BLaER1 treated with 17β-estradiol and CSF1 and Interleukin-3, amounts not matched to agents 10 nM and 100 nM (cell line): ENCODE results near the gene MAP1A.

Experiments used
- H3K27ac ChIP-seq, 11 experiments: shearing (Covaris generic); formaldehyde crosslinking; 2 replicates each; pipeline ENCODE4 v1.8.1; 2022
- H3K27me3 ChIP-seq, 11 experiments: shearing (Covaris generic); formaldehyde crosslinking; 2 replicates each; pipeline ENCODE4 v1.8.1; 2022
- H3K36me3 ChIP-seq, 11 experiments: shearing (Covaris generic); formaldehyde crosslinking; 2 replicates each; pipeline ENCODE4 v1.8.1; 2022
- H3K4me1 ChIP-seq, 10 experiments: shearing (Covaris generic); formaldehyde crosslinking; 2 replicates each; pipeline ENCODE4 v1.8.1; 2022
- H3K4me2 ChIP-seq, 11 experiments: shearing (Covaris generic); formaldehyde crosslinking; 2 replicates each; pipeline ENCODE4 v1.8.1; 2022
- H3K4me3 ChIP-seq, 10 experiments: shearing (Covaris generic); formaldehyde crosslinking; 2 replicates each; pipeline ENCODE4 v1.8.1; 2022
- H3K9ac ChIP-seq, 11 experiments: shearing (Covaris generic); formaldehyde crosslinking; 2 replicates each; pipeline ENCODE4 v1.8.1; 2022
- H3K9me3 ChIP-seq, 11 experiments: shearing (Covaris generic); formaldehyde crosslinking; replicated peaks in 1 of 11; 2 replicates each; pipeline ENCODE4 v1.8.1; 2022
- H4K20me1 ChIP-seq, 11 experiments: shearing (Covaris generic); formaldehyde crosslinking; 2 replicates each; pipeline ENCODE4 v1.8.1; 2022
- Cebpa-rat ChIP-seq, 11 experiments: shearing (Covaris generic); IDR thresholded peaks; 2 replicates each; pipeline ENCODE4 v1.8.1; 2022

MAP1A gene

GRCh38 chr15:43508991-43509659, 8.3 kb upstream of the MAP1A start:
- H3K4me3 ChIP-seq: peak overlapping the region; percentile 58 to 74 (median 67); a peak in 15 of 20 replicates
- peaks cover 0 to 6% (median 0%) of the 10 kb centered on the region in 11 experiments; a peak in 3 of 22 replicates for H4K20me1 ChIP-seq
- H3K36me3 ChIP-seq: no peaks in the 10 kb centered on the region
- H3K27ac ChIP-seq: peak overlapping the region; percentile 29 to 91 (median 65); a peak in 21 of 22 replicates
- H3K9me3 ChIP-seq: peaks cover 0 to 8% (median 0%) of the 10 kb centered on the region in 11 experiments; a peak in 2 of 22 replicates
- peaks cover 45 to 51% (median 48%) of the 10 kb centered on the region in 10 experiments for H3K4me1 ChIP-seq
- TF ChIP-seq Cebpa-rat (IDR thresholded peaks at IDR 0.05): no peak
- peak overlapping the region; percentile 87 to 100 (median 92) for H3K4me2 ChIP-seq
- H3K9ac ChIP-seq: peak overlapping the region; percentile 32 to 87 (median 79); a peak in 21 of 22 replicates
- no peaks in the 10 kb centered on the region for H3K27me3 ChIP-seq

GRCh38 chr15:43509660-43510199, 7.7 kb upstream of the MAP1A start:
- no peaks in the 10 kb centered on the region for H3K36me3 ChIP-seq
- peak overlapping the region; percentile 32 to 87 (median 81); a peak in 21 of 22 replicates for H3K9ac ChIP-seq
- peak overlapping the region; percentile 58 to 74 (median 67) for H3K4me3 ChIP-seq
- H3K27me3 ChIP-seq: no peaks in the 10 kb centered on the region
- peaks cover 0 to 8% (median 0%) of the 10 kb centered on the region in 11 experiments; a peak in 2 of 22 replicates for H3K9me3 ChIP-seq
- TF ChIP-seq Cebpa-rat (IDR thresholded peaks at IDR 0.05): no peak
- peaks cover 51 to 57% (median 55%) of the 10 kb centered on the region in 10 experiments for H3K4me1 ChIP-seq
- H4K20me1 ChIP-seq: peaks cover 0 to 6% (median 0%) of the 10 kb centered on the region in 11 experiments; a peak in 3 of 22 replicates
- H3K27ac ChIP-seq: peak overlapping the region; percentile 45 to 94 (median 82); a peak in 21 of 22 replicates
- peak overlapping the region; percentile 87 to 100 (median 92) for H3K4me2 ChIP-seq

- Histone ChIP-seq H3K4me3 (peak overlapping the region; percentile 58 to 74 (median 67)), H3K4me1 (peaks cover 55 to 64% (median 61%) of the 10 kb centered on the region in 10 experiments), H3K27ac (peak overlapping the region; percentile 76 to 94 (median 82)), H3K36me3 (no peaks in the 10 kb centered on the region), H3K9me3 (peaks cover 0 to 8% (median 0%) of the 10 kb centered on the region in 11 experiments; a peak in 2 of 22 replicates), H3K4me2 (peak overlapping the region; percentile 87 to 100 (median 96)), H4K20me1 (peaks cover 0 to 6% (median 0%) of the 10 kb centered on the region in 11 experiments; a peak in 3 of 22 replicates), H3K27me3 (no peaks in the 10 kb centered on the region), H3K9ac (peak overlapping the region; percentile 75 to 87 (median 81))
- TF ChIP-seq Cebpa-rat (IDR thresholded peaks at IDR 0.05): no peak
These were observed 7.0 kb upstream of the MAP1A start for GRCh38 chr15:43510200-43511011.

GRCh38 chr15:43511012-43511885, 6.2 kb upstream of the MAP1A start:
- no peak for TF ChIP-seq Cebpa-rat (IDR thresholded peaks at IDR 0.05)
- peak overlapping the region in 1 of 11 experiments; percentile 91; a peak in 2 of 22 replicates for H3K27ac ChIP-seq
- peaks cover 0 to 8% (median 0%) of the 10 kb centered on the region in 11 experiments; a peak in 2 of 22 replicates for H3K9me3 ChIP-seq
- peaks cover 0 to 6% (median 0%) of the 10 kb centered on the region in 11 experiments; a peak in 3 of 22 replicates for H4K20me1 ChIP-seq
- peak overlapping the region; percentile 53 to 74 (median 67) for H3K4me3 ChIP-seq
- H3K4me2 ChIP-seq: peak overlapping the region; percentile 87 to 100 (median 96)
- H3K9ac ChIP-seq: peak overlapping the region in 9 of 11 experiments; percentile 17 to 86 (median 55); a peak in 13 of 22 replicates
- H3K36me3 ChIP-seq: no peaks in the 10 kb centered on the region
- no peaks in the 10 kb centered on the region for H3K27me3 ChIP-seq
- peaks cover 58 to 72% (median 70%) of the 10 kb centered on the region in 10 experiments for H3K4me1 ChIP-seq

GRCh38 chr15:43513550-43513949, 3.9 kb upstream of the MAP1A start:
- Histone ChIP-seq H3K27me3 (no peaks in the 10 kb centered on the region), H3K9ac (peak overlapping the region in 5 of 11 experiments; percentile 30 to 91 (median 46); a peak in 6 of 22 replicates), H3K27ac (peak overlapping the region in 8 of 11 experiments; percentile 1 to 94 (median 32); a peak in 14 of 22 replicates), H3K4me1 (peaks cover 74 to 89% (median 85%) of the 10 kb centered on the region in 10 experiments), H3K36me3 (no peaks in the 10 kb centered on the region), H3K9me3 (no peaks in the 10 kb centered on the region), H4K20me1 (peaks cover 0 to 6% (median 0%) of the 10 kb centered on the region in 11 experiments; a peak in 3 of 22 replicates), H3K4me3 (peak overlapping the region in 1 of 10 experiments; percentile 12; a peak in 1 of 20 replicates), H3K4me2 (peak overlapping the region; percentile 61 to 100 (median 96))
- TF ChIP-seq Cebpa-rat (IDR thresholded peaks at IDR 0.05): no peak

- Histone ChIP-seq H3K4me1 (peaks cover 74 to 89% (median 85%) of the 10 kb centered on the region in 10 experiments), H3K9ac (peak overlapping the region in 6 of 11 experiments; percentile 30 to 91 (median 50); a peak in 12 of 22 replicates)
- no peak for TF ChIP-seq Cebpa-rat (IDR thresholded peaks at IDR 0.05)
These were observed 3.0 kb upstream of the MAP1A start for GRCh38 chr15:43514241-43515057.

GRCh38 chr15:43515741-43516140, 1.7 kb upstream of the MAP1A start:
- H3K27ac ChIP-seq: peak overlapping the region in 7 of 11 experiments; percentile 62 to 96 (median 88); a peak in 11 of 22 replicates
- H3K36me3 ChIP-seq: peaks cover 0 to 7% (median 4%) of the 10 kb centered on the region in 11 experiments; a peak in 18 of 22 replicates
- peak overlapping the region; percentile 86 to 100 (median 97) for H3K4me2 ChIP-seq
- H3K9ac ChIP-seq: peak overlapping the region in 5 of 11 experiments; percentile 80 to 91 (median 86); a peak in 9 of 22 replicates
- no peak for TF ChIP-seq Cebpa-rat (IDR thresholded peaks at IDR 0.05)
- no peaks in the 10 kb centered on the region for H3K27me3 ChIP-seq
- H4K20me1 ChIP-seq: peaks cover 0 to 16% (median 0%) of the 10 kb centered on the region in 11 experiments; a peak in 4 of 22 replicates
- H3K9me3 ChIP-seq: no peaks in the 10 kb centered on the region; a peak in 1 of 22 replicates
- peak overlapping the region in 5 of 10 experiments; percentile 71 to 79 (median 76); a peak in 4 of 20 replicates for H3K4me3 ChIP-seq
- peaks cover 82 to 97% (median 93%) of the 10 kb centered on the region in 10 experiments for H3K4me1 ChIP-seq

More at GRCh38 chr15:43514241-43515057, 3.0 kb upstream of the MAP1A start:
- no peaks in the 10 kb centered on the region for H3K36me3 ChIP-seq
- no peaks in the 10 kb centered on the region for H3K27me3 ChIP-seq
- peaks cover 0 to 6% (median 0%) of the 10 kb centered on the region in 11 experiments; a peak in 4 of 22 replicates for H4K20me1 ChIP-seq
- H3K27ac ChIP-seq: peak overlapping the region in 9 of 11 experiments; percentile 1 to 94 (median 42); a peak in 15 of 22 replicates
- peak overlapping the region; percentile 61 to 100 (median 96) for H3K4me2 ChIP-seq
- no peaks in the 10 kb centered on the region for H3K9me3 ChIP-seq
- H3K4me3 ChIP-seq: peak overlapping the region in 4 of 10 experiments; percentile 5 to 26 (median 13); a peak in 2 of 20 replicates
